Hematopoietic multipotent progenitor cell treated with erythropoietin and hydrocortisone succinate and interleukin-3 and kit ligand, for 17 days (in vitro differentiated cells): Measurements from ENCODE around the gene DNAJC6.
"Not testable (repeated sequence)": the region's sequence is repeated elsewhere in the genome, so short reads cannot be mapped to it uniquely, and the experiment has no call there.

Experiments
- DNase-seq: peaks from one replicate; pipeline ENCODE4 v3.0.0-alpha.2; 2015; ENCODE audit warnings: low spot score

Gene DNAJC6

GRCh38 chr1:65431111-65431705 lies 121.9 kb downstream of the DNAJC6 start:
- DNase-seq = peak; percentile 72

- DNase-seq = no peak
Observed at GRCh38 chr1:65432918-65433317, 123.6 kb downstream of the DNAJC6 start.

GRCh38 chr1:65434255-65434654 lies 124.9 kb downstream of the DNAJC6 start:
- no peak for DNase-seq

GRCh38 chr1:65434760-65435159 lies 125.4 kb downstream of the DNAJC6 start:
- no peak for DNase-seq

DNA sequence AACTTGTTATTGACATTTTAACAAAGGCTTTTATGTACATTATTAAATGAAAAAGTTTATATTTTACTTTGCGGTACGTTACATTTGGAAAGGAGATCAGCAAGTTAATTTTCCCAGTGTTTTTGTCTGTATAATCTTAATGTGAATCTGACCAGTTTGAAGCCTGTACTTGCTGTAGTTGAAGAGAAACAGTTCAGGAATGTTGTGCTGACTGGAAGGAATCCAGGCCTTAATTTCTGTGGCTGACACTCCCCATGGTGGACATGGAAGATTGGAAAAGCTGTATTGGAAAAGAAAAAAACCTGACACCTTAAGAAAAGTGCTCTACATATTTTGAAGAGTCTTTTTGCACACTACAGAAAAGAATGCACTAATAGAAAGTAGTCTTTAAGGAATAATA lies 126.6 kb downstream of the DNAJC6 start:
- no peak for DNase-seq

DNA sequence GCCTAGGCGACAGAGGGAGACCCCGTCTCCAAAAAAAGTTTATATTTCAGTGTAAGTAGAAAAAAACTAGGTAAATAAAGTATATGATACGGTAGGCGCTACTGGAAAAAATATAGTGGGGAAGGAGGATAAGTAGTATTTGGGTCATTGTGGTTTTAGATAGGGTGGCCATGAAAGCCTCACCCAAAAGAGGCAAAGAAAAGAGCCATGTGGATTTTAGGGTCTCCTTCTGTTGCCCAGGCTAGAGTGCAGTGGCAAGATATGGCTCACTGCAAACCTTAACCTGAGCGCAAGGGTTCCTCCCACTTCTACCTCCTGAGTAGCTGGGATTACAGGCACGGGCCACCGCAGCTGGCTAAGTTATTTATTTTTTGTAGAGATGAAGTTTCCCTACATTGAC lies 128.3 kb downstream of the DNAJC6 start:
- DNase-seq = no peak

GRCh38 chr1:65440322-65440900 lies 131.1 kb downstream of the DNAJC6 start:
- no peak for DNase-seq

DNA sequence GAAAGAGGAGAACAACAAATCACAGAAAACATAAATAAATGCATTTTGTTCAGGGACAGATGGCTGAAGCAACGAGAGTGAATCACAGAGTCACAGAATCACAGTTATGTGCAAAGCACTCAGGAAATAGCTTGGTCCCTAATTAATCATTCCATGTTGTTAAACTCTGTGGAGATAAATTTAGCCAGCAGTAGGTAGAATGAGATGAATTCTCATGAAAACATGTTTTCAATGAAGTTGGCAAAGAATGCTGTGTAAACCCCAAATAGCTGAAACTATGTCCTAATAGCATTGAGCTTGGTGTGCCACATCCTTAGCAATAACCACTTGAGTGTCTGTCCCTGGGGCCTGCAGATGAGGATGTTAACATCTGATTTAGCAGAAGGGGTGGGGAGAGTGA lies 131.6 kb downstream of the DNAJC6 start:
- no peak for DNase-seq

- DNase-seq = no peak
Observed at GRCh38 chr1:65441464-65441863, 132.1 kb downstream of the DNAJC6 start.

DNA sequence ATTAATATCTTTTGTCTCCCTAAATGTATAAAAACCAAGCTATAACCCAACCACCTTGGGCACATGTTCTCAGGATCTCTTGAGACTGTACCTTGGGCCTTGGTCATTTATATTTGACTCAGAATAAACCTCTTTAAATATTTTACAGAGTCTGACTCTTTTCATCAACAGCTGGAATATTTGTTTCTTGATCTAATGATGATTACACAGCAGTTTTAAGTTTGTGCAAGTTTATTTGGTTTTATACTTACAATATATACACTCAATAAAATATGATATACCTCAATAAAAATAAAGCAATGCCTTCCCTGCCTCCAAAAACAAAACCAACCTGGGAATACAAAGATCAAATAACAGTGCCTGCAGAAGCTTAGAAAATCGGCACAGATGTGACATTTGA lies 133.1 kb downstream of the DNAJC6 start:
- no peak for DNase-seq

DNA sequence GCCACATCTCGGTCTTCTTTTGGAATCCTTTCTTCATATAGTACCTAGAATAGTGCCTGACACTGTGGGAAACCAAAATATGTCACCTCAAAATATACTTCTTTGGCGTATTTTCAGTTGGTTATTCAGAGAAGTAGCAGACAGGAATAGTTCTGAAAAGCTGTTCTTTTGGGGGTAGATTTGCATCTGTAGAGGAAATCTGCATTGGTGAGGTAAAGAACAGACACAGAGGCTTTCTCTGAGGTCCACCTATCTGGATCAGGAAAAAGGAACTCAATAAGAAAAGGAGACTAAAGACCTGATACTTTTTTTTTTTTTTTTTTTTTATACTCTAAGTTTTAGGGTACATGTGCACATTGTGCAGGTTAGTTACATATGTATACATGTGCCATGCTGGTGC lies 134.3 kb downstream of the DNAJC6 start:
- no peak for DNase-seq

GRCh38 chr1:65444128-65444640 lies 134.8 kb downstream of the DNAJC6 start:
- no peak for DNase-seq

- DNase-seq = no peak
Observed at GRCh38 chr1:65445837-65446236, 136.5 kb downstream of the DNAJC6 start.

DNA sequence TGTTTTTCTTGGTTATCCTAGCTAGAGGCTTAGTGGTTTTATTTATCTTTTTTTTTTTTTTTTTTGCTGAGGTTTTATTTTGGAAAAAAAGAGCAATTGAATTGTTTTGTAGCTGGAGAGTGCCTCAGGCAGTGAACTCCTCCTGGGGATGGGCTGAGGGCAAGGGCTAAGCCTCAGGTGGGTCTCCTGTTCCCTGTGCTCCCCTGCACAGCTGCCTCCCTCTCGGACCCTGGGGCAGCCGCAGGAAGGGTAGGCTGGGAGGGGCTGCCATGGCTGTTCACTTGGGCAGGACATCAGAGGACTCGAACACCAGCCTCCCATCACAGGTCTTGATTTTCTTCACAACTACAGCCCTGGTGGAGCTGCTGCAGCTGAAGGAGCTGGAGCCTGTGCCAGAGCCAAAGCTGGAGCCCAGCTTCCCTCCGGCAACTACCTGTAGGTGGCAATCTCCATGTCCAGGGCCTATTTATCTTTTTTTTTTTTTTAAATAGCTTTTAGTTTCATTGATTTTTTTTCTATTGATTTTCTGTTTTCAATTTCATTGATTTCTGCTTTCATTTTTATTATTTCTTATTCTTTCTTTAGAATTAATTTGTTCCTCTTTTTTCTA lies 140.0 kb downstream of the DNAJC6 start:
- no peak for DNase-seq

- DNase-seq = not testable (repeated sequence)
Observed at GRCh38 chr1:65455678-65456077, 146.3 kb downstream of the DNAJC6 start.

- DNase-seq = no peak
Observed at GRCh38 chr1:65456481-65456880, 147.1 kb downstream of the DNAJC6 start.

DNA sequence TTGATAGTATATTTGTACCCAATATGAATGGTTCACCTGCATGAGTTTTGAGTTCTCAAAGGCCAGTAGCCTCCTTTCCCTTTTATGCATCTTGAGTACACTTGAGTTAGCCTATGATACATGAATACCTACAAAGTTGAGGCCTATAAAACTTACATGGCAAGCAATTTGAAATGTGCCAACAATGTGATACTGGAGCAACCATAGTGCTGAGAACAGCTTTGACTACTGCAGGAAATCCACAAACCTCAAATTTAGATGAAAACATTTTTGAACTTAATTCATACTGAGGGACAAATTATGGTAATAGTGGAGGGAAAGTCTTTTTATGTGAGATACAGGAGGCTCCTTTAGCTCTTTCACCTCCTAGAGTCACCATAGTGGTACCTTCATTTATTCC lies 148.5 kb downstream of the DNAJC6 start:
- DNase-seq = no peak

DNA sequence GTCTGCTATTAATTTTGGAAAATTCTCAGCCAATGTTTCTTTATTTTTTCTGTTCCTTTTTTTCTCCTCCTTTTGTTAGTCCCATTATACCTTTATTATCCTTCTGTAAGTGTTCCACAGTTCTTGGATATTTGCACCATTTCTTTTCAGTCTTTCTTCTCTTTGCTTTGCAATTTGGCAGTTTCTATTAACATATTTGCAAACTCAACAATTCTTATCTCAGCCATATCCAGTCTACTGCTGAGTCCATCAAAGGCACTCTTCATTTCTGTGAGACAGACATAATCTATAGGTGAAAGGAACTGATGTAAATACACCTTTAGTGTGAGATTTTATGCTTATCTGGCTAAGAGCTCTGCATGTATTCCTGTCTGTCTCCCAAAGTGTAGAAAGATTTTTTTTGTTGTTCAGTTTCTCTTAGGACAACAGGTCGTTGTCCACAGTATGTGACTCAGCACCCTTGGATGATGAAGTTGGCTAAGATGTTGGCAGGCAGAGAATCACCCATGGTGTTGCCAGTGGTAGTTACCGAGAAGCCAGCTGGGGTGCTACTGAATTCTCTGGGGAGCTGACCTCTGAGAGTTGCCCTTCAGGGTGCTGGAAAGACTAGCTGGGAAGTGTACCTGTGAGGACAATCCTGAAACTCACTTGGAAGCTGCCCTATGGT lies 149.5 kb downstream of the DNAJC6 start:
- no peak for DNase-seq

DNA sequence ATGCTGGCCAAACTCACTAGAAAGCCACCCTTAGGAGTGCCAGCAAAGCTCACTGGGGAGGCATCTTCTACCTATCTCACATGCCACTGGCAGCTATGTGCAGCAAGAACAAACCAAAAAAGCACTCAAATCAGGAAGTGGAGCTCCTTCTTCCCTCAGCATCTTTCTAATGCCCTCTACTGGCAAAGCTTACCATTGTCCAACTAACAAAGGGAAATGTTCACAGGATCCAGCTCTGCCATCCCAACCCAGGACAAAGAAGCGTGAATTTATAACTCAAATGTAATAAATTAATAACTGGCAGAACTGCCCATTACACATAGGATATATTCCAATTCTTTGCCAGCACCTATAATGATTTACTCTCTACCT lies 150.0 kb downstream of the DNAJC6 start:
- no peak for DNase-seq
